Neural cell (in vitro differentiated cells): ENCODE results near the gene EMILIN1.

Source experiments
- EP300 ChIP-seq: fragments of 450-650 bp; conservative IDR thresholded peaks from 2 replicates; pipeline ENCODE4 v1.6.1; 2014; ENCODE audit warnings: antibody characterized with exemption, mild to moderate bottlenecking, moderate library complexity; ENCODE audit not compliant: poor library complexity, severe bottlenecking
- EZH2 ChIP-seq: fragments of 200-600, 300-800 bp; shearing (Covaris generic), sonication (generic); IDR thresholded peaks from 2 replicates; pipeline ENCODE4 v1.6.1; 2014; ENCODE audit warnings: antibody characterized with exemption, low read length, borderline replicate concordance, mild to moderate bottlenecking; ENCODE audit not compliant: insufficient read depth, poor library complexity, severe bottlenecking
- POLR2AphosphoS5 ChIP-seq: IDR thresholded peaks from 2 replicates; pipeline ENCODE4 v1.6.1; 2012
- RAD21 ChIP-seq: fragments of 450-650 bp; conservative IDR thresholded peaks from 2 replicates; pipeline ENCODE4 v1.6.1; 2014; ENCODE audit warnings: antibody characterized with exemption, mild to moderate bottlenecking, moderate library complexity
- SMC3 ChIP-seq: fragments of 450-650 bp; conservative IDR thresholded peaks from 2 replicates; pipeline ENCODE4 v1.6.1; 2014; ENCODE audit warnings: antibody characterized with exemption, mild to moderate bottlenecking, moderate library complexity; ENCODE audit not compliant: poor library complexity
- TF ChIP-seq, protein P1 (sequence below): fragments of 450-650 bp; IDR thresholded peaks from 2 replicates; pipeline ENCODE4 v1.5.1; 2014; ENCODE audit warnings: antibody characterized with exemption, mild to moderate bottlenecking, moderate library complexity; ENCODE audit not compliant: poor library complexity, severe bottlenecking

DNA sequence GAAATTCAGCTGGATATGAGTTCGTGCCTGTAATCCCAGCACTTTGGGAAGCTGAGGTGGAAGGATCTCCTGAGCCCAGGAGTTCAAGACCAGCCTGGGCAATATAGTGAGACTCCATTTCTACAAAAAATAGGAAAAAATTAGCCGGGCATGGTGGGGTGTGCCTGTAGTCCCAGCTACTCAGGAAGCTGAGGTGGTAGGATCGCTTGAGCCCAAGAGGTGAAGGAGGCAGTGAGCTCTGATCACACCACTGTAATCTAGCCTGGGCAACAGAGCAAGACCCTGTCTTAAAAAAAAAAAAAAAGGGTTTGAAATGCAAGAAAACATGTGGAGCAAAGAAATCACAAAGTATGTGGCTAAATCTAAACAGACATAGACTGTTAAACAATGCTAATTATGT lies 30.7 kb downstream of the EMILIN1 start:
- TF ChIP-seq EP300 (no peak), EZH2 (no peak), SMC3 (no peak), POLR2AphosphoS5 (no peak), RAD21 (no peak)
- TF ChIP-seq, protein P1, sequence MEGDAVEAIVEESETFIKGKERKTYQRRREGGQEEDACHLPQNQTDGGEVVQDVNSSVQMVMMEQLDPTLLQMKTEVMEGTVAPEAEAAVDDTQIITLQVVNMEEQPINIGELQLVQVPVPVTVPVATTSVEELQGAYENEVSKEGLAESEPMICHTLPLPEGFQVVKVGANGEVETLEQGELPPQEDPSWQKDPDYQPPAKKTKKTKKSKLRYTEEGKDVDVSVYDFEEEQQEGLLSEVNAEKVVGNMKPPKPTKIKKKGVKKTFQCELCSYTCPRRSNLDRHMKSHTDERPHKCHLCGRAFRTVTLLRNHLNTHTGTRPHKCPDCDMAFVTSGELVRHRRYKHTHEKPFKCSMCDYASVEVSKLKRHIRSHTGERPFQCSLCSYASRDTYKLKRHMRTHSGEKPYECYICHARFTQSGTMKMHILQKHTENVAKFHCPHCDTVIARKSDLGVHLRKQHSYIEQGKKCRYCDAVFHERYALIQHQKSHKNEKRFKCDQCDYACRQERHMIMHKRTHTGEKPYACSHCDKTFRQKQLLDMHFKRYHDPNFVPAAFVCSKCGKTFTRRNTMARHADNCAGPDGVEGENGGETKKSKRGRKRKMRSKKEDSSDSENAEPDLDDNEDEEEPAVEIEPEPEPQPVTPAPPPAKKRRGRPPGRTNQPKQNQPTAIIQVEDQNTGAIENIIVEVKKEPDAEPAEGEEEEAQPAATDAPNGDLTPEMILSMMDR = no peak
